Measurements from ENCODE around the gene PIP5K1B. TPM values are rescaled to one million over a fixed set of nuclear protein-coding genes. Genes with fewer than 3 reads are reported as not detected.

The PIP5K1B gene
- total RNA-seq, 1 experiment from 2014 or later: not detected

DNA sequence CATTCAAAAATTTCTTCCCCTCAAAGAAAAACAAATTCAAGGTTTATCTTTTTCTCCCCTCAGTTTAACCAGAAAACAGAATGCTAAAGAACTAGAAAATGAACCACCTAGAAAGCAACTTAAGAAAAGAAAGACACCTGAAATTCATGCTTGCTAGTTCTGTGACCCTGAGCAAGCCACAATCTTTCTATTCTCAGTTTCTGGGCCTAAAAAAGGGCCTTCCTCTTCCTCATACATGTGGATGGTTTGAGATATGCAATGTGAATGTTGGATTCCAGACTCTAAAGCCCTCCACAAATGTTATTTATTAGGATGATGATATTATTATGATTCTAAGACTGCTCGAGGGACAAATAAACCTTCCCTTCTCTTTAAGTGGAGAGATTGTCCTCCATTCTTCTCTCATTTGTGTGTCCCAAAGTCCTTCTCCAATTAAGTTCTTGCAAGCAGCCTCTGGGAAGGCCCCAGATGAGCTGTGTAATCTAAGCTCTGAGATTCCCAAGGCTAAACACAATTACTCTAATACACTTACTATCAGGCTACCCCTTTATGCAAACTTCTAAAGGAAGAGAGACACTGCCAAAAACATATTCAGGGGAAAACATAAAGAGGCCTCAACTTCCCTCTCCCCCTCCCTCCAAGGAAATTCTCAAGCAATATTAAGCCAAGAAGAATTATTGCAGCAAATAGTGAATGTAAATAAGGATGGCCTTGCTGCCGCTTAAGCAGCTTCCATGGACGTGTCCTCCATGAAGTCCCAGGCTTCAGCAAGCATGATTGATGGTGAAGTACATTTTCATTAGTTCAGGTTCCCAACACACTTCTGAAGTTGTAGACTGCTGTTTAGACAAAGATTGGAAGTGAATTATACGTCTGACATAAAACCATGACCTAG lies 228.6 kb downstream of the PIP5K1B start:
- intact Hi-C loops (cut with micrococcal nuclease): no loop called here
- DNase-seq: no peak
- Histone ChIP-seq H3K36me3 (ENCODE audit: low read depth, low read length) (no peaks in the 10 kb centered on the region), H3K27me3 (ENCODE audit: low read length) (peaks cover 20% of the 10 kb centered on the region; the same call in 1 of the 2 replicates), H3K9ac (ENCODE audit: low read length) (no peak overlapping the region), H3K9me3 (ENCODE audit: low read length) (no peaks in the 10 kb centered on the region), H3F3A (ENCODE audit: low read length, unreplicated experiment) (no peaks in the 10 kb centered on the region), H3K4me1 (ENCODE audit: insufficient read depth, low read length) (no peaks in the 10 kb centered on the region), H3K27ac (ENCODE audit: low read length) (no peak overlapping the region), H3K79me2 (ENCODE audit: low read length) (no peaks in the 10 kb centered on the region), H2AFZ (ENCODE audit: low read length) (no peak overlapping the region), H4K20me1 (ENCODE audit: low read length) (no peaks in the 10 kb centered on the region), H3K9me2 (replicated peaks; ENCODE audit: low read length) (no peaks in the 10 kb centered on the region), H3K4me2 (ENCODE audit: low read length) (no peak overlapping the region), H3K4me3 (ENCODE audit: low read length) (no peak overlapping the region)
- no peak for ATAC-seq
- CTCF ChIA-PET: interaction anchor here (0.6 kb wide), 1 partner anchor 74 kb away, joined by 3 read pairs; no protein-coding TSS in a partner anchor
- BruUV-seq (replicated peaks): no TSS peak
- POLR2A ChIA-PET (ENCODE audit: unreplicated experiment): no interaction called here
- TF ChIP-seq EZH2phosphoT487 (IDR thresholded peaks at IDR 0.05; ENCODE audit: borderline replicate concordance, low read length) (no peak), EZH2 (IDR thresholded peaks at IDR 0.05; ENCODE audit: low read length, unreplicated experiment) (no peak)
- TF ChIP-seq, protein P1, sequence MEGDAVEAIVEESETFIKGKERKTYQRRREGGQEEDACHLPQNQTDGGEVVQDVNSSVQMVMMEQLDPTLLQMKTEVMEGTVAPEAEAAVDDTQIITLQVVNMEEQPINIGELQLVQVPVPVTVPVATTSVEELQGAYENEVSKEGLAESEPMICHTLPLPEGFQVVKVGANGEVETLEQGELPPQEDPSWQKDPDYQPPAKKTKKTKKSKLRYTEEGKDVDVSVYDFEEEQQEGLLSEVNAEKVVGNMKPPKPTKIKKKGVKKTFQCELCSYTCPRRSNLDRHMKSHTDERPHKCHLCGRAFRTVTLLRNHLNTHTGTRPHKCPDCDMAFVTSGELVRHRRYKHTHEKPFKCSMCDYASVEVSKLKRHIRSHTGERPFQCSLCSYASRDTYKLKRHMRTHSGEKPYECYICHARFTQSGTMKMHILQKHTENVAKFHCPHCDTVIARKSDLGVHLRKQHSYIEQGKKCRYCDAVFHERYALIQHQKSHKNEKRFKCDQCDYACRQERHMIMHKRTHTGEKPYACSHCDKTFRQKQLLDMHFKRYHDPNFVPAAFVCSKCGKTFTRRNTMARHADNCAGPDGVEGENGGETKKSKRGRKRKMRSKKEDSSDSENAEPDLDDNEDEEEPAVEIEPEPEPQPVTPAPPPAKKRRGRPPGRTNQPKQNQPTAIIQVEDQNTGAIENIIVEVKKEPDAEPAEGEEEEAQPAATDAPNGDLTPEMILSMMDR (conservative IDR thresholded peaks at IDR 0.05; ENCODE audit: low read depth, low read length): no peak

DNA sequence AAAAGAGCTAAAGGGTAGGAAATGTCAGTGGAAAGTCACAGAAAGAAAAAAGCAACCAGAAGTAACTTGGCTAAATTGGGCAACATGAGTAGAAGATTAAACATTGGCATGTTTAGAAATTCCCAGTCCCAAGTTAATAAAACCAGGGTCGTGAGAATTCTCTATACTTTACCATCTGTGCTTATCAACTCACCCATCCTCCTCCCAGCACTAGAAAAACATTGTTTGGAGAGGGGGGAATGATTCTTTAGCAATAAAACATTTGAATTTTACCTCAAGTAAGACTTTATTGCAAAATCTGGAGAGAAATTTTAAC lies 229.2 kb downstream of the PIP5K1B start:
- intact Hi-C loops (cut with micrococcal nuclease): no loop called here
- Histone ChIP-seq H3K9ac (ENCODE audit: low read length) (no peak overlapping the region), H3K9me2 (replicated peaks; ENCODE audit: low read length) (no peaks in the 10 kb centered on the region), H3K36me3 (ENCODE audit: low read depth, low read length) (no peaks in the 10 kb centered on the region), H3K4me1 (ENCODE audit: insufficient read depth, low read length) (no peaks in the 10 kb centered on the region), H3K27ac (ENCODE audit: low read length) (no peak overlapping the region), H3K9me3 (ENCODE audit: low read length) (no peaks in the 10 kb centered on the region), H3K4me3 (ENCODE audit: low read length) (no peak overlapping the region), H3K4me2 (ENCODE audit: low read length) (no peak overlapping the region), H3K79me2 (ENCODE audit: low read length) (no peaks in the 10 kb centered on the region), H2AFZ (ENCODE audit: low read length) (no peak overlapping the region), H3K27me3 (ENCODE audit: low read length) (peaks cover 26% of the 10 kb centered on the region; the same call in 1 of the 2 replicates), H3F3A (ENCODE audit: low read length, unreplicated experiment) (no peaks in the 10 kb centered on the region), H4K20me1 (ENCODE audit: low read length) (no peaks in the 10 kb centered on the region)
- no peak for ATAC-seq
- BruUV-seq (replicated peaks): no TSS peak
- DNase-seq: no peak
- CTCF ChIA-PET: interaction anchor here (0.6 kb wide), 1 partner anchor 74 kb away, joined by 3 read pairs; no protein-coding TSS in a partner anchor
- TF ChIP-seq EZH2 (IDR thresholded peaks at IDR 0.05; ENCODE audit: low read length, unreplicated experiment): no peak
- TF ChIP-seq, protein P1 (conservative IDR thresholded peaks at IDR 0.05; ENCODE audit: low read depth, low read length): no peak
- no peak for TF ChIP-seq EZH2phosphoT487 (IDR thresholded peaks at IDR 0.05; ENCODE audit: borderline replicate concordance, low read length)
- POLR2A ChIA-PET (ENCODE audit: unreplicated experiment): no interaction called here

DNA sequence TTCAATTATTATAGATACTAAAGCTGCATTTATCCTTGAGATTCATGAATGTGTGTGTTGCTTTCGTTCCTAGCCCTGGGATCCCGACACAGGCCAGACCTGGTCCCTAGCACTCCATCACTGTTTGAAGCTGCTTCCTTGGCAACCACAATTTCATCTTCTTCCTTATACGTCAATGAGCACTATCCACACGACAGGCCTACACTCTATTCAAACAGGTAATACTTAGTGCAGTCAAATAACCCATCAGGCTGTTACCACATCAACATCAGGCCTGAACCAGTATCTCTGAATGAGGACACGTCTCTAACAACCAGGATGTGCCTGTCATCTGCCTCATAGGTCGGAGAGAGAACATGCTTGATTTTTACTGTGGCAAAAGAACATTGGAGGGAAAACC lies 235.5 kb downstream of the PIP5K1B start:
- H3K4me2 ChIP-seq (ENCODE audit: low read length): no peak overlapping the region

More for the DNA sequence above, 235.5 kb downstream of the PIP5K1B start:
- no peaks in the 10 kb centered on the region for H4K20me1 ChIP-seq (ENCODE audit: low read length)
- no peak overlapping the region for H3K9ac ChIP-seq (ENCODE audit: low read length)
- no peak for ATAC-seq
- no peak overlapping the region for H3K27ac ChIP-seq (ENCODE audit: low read length)
- peaks cover 59% of the 10 kb centered on the region for H3K27me3 ChIP-seq (ENCODE audit: low read length)
- H3K4me1 ChIP-seq (ENCODE audit: insufficient read depth, low read length): no peaks in the 10 kb centered on the region
- BruUV-seq (replicated peaks): no TSS peak
- no peaks in the 10 kb centered on the region for H3K79me2 ChIP-seq (ENCODE audit: low read length)
- H3K4me3 ChIP-seq (ENCODE audit: low read length): no peak overlapping the region
- ChIA-PET POLR2A (ENCODE audit: unreplicated experiment) (no interaction called here), CTCF (no interaction called here)
- DNase-seq: no peak
- H3F3A ChIP-seq (ENCODE audit: low read length, unreplicated experiment): no peaks in the 10 kb centered on the region
- H3K9me3 ChIP-seq (ENCODE audit: low read length): no peaks in the 10 kb centered on the region
- TF ChIP-seq EZH2phosphoT487 (IDR thresholded peaks at IDR 0.05; ENCODE audit: borderline replicate concordance, low read length) (no peak), EZH2 (IDR thresholded peaks at IDR 0.05; ENCODE audit: low read length, unreplicated experiment) (no peak)
- TF ChIP-seq, protein P1 (conservative IDR thresholded peaks at IDR 0.05; ENCODE audit: low read depth, low read length): no peak
- H3K36me3 ChIP-seq (ENCODE audit: low read depth, low read length): no peaks in the 10 kb centered on the region
- no peaks in the 10 kb centered on the region for H3K9me2 ChIP-seq (replicated peaks; ENCODE audit: low read length)
- intact Hi-C loops (cut with micrococcal nuclease): no loop called here
- H2AFZ ChIP-seq (ENCODE audit: low read length): no peak overlapping the region

Measured in PC-3 (cell line).